Rectal smooth muscle tissue (tissue), 1 donor: ENCODE measurements around the gene ERBB4.

ENCODE experiments used
- H3K27ac ChIP-seq: one replicate; pipeline ENCODE4 v1.7.0; 2013; ENCODE audit warnings: low read depth, low read length, inconsistent platforms
- H3K27me3 ChIP-seq: one replicate; pipeline ENCODE4 v1.7.0; 2013; ENCODE audit warnings: low read length; ENCODE audit not compliant: control insufficient read depth, insufficient read depth
- H3K36me3 ChIP-seq: one replicate; pipeline ENCODE4 v1.7.0; 2013; ENCODE audit warnings: low read length; ENCODE audit not compliant: control insufficient read depth, insufficient read depth
- H3K4me1 ChIP-seq: one replicate; pipeline ENCODE4 v1.7.0; 2013; ENCODE audit warnings: low read length; ENCODE audit not compliant: control insufficient read depth, insufficient read depth
- H3K4me3 ChIP-seq: one replicate; pipeline ENCODE4 v1.7.0; 2013; ENCODE audit warnings: low read length
- H3K9ac ChIP-seq: one replicate; pipeline ENCODE4 v1.7.0; 2013; ENCODE audit warnings: low read length

ERBB4 gene

DNA sequence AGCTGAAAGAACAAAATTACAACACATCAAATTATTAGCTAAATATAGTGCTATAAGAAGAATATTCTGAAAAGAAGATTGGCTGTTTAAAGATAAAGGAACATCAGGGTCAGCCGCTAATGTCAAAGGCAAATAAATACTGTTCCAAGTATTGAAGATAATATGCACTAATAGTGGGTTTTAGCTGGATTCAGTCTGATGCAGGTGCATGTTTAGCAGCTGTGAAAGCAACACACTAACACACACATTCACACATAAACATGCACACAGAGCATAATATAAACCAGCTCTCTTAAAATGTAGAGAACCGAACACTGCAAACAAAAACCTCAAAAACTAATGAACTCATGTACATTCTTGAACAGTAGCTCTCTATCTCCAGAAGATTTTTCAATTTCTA, 634.6 kb downstream of the ERBB4 start:
- H3K4me3 ChIP-seq: no peak overlapping the region
- H3K27ac ChIP-seq: no peak overlapping the region

DNA sequence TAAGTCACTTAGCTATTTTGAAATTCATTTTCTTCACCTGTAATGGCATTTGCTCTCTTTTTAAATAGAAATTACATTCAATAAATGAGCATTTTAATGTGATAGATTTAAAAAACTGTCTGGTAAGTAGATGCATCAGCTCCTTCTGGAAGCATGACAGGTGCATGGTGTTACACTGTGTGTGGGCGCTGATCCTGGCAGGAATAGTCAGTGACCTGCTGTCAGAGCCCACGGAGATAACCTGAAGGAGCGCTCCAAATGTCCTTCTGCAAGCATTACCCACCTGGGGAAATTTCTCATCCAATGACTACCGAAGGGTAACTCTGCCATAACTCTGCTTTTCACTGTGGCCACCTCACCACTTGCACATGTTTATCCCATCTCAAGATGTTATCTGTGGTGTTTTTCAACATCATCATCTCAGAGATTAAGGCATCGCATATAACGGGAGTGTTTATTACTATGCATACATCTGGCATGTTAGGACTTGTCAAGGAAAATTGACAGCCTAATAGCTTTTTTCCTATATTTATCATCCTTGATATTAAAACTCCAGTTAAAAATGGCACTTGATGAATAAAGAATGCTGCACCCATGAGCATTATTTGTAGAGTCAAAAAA, 637.3 kb downstream of the ERBB4 start:
- no peaks in the 10 kb centered on the region for H3K4me1 ChIP-seq
- no peak overlapping the region for H3K4me3 ChIP-seq
- no peaks in the 10 kb centered on the region for H3K36me3 ChIP-seq
- H3K9ac ChIP-seq: no peak overlapping the region
- no peak overlapping the region for H3K27ac ChIP-seq
- no peaks in the 10 kb centered on the region for H3K27me3 ChIP-seq

More for the DNA sequence above, 634.6 kb downstream of the ERBB4 start:
- H3K4me1 ChIP-seq: no peaks in the 10 kb centered on the region
- H3K27me3 ChIP-seq: no peaks in the 10 kb centered on the region
- H3K9ac ChIP-seq: no peak overlapping the region
- H3K36me3 ChIP-seq: no peaks in the 10 kb centered on the region

DNA sequence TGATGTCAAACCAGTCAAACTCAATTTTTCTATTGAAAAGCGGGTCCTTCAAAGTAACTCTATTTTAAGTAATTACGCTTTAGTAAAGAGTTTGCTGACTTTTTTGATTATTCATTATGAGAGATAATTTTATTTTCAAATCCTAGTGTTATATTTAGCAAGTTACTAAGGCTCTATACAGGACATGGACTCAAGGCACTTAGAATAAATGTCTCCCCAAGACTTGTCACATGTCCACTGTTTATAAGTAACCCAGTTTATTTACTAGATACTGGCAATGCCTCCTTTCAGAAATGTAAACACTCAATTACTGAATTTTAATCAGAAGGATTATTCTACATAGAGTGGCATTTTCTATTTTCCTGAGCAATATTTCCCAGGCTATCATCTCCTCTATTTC, 638.1 kb downstream of the ERBB4 start:
- Histone ChIP-seq H3K4me3 (no peak overlapping the region), H3K27ac (no peak overlapping the region), H3K27me3 (no peaks in the 10 kb centered on the region), H3K4me1 (no peaks in the 10 kb centered on the region), H3K9ac (no peak overlapping the region), H3K36me3 (no peaks in the 10 kb centered on the region)

DNA sequence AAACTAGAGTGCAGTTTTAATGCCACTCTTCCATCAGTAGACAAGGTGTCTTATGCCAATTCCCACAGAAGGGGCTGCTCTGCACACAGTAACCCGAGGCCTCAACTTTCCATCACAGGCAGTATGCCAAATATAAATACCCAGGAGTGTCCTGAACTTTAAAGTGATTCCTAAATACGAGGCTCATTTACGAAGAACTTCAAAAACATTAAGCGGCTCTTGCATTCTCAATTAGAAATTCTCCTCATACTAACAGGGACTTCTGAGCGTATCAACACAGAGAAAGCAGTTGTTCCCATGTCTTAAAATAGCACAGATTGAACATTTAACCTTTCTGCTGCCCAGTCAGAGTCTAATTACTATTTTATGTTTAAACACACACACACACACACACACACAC, 638.6 kb downstream of the ERBB4 start:
- Histone ChIP-seq H3K4me3 (no peak overlapping the region), H3K27me3 (no peaks in the 10 kb centered on the region), H3K4me1 (no peaks in the 10 kb centered on the region), H3K36me3 (no peaks in the 10 kb centered on the region), H3K27ac (no peak overlapping the region), H3K9ac (no peak overlapping the region)

DNA sequence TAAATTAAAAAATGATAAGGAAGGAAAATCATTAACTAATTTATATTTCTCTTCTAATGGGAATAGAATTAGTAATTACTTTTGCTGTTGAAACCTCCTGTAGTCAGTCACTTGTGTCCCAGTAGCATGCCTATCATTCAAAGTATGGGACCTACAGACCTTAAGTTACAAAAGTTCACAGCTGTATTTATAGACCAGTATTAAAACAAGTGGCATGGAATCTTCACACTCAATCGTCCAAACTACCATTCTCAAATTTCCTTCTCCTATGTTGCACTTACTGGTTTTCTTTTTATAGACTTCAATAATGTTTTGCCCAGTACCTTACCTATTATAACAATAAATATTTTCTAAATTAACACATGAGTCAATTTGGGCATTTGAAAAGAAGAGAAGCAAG, 639.9 kb downstream of the ERBB4 start:
- no peaks in the 10 kb centered on the region for H3K27me3 ChIP-seq
- H3K9ac ChIP-seq: no peak overlapping the region
- H3K4me1 ChIP-seq: no peaks in the 10 kb centered on the region
- no peaks in the 10 kb centered on the region for H3K36me3 ChIP-seq
- H3K4me3 ChIP-seq: no peak overlapping the region
- H3K27ac ChIP-seq: no peak overlapping the region

DNA sequence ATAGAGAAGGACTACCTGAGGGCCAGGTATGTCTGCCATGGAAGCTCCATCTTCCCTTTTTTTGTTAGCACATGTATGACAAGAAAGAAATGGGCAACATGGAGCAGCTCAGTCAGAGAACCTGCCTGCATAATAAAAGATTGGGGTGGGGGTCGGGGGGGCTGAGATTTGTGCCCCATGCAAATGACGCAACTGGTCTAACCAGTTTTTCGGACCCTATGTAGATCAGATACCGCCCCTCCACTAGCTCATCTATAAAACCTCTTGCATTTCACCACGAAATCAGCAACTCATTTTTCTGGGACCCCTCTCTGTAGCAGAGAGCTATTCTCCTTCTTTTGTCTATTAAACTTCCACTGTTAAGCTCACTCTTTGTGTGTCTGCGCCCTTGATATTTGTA, 657.2 kb downstream of the ERBB4 start:
- Histone ChIP-seq H3K27me3 (no peaks in the 10 kb centered on the region), H3K4me3 (no peak overlapping the region), H3K27ac (no peak overlapping the region), H3K4me1 (no peaks in the 10 kb centered on the region), H3K36me3 (no peaks in the 10 kb centered on the region), H3K9ac (no peak overlapping the region)

DNA sequence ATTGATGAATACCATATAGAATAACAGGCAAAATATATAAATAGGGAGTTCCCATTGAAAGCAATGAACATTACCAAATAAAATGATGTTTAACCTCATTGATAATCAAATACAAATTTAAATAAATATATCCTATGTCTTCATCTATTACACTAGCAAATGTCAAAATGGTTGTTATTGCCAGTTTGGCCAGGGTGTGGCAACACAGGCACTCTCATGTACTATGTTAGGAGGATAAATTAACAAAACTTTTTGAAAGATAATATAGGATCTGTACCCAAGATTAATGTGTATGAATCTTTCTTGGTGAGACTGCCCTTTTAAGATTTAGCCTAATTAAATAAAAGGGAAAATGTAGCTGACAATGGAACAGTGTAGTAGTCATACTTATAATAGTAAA, 659.3 kb downstream of the ERBB4 start:
- no peak overlapping the region for H3K27ac ChIP-seq
- no peaks in the 10 kb centered on the region for H3K36me3 ChIP-seq
- no peaks in the 10 kb centered on the region for H3K27me3 ChIP-seq
- H3K4me1 ChIP-seq: no peaks in the 10 kb centered on the region
- H3K9ac ChIP-seq: no peak overlapping the region
- no peak overlapping the region for H3K4me3 ChIP-seq

DNA sequence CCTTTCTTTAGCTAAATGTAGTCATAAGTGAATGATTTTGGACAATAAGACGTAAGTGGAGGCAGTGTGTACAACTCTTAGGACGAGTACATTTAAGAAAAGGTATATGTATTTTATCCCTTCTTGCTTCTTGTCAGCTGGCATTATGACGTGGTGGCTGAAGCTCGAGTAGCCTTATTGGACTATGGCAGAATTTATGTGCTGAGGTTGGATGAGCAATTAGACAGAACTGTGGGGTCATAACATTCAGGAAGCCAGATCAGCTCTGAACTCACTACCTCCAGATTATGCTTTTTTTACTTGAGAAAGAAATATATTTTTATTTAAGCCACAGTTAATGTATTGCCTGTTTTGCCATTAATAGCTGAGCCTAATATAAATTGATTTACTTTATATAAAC, 661.5 kb downstream of the ERBB4 start:
- Histone ChIP-seq H3K9ac (no peak overlapping the region), H3K27me3 (no peaks in the 10 kb centered on the region), H3K27ac (no peak overlapping the region), H3K4me3 (no peak overlapping the region), H3K36me3 (no peaks in the 10 kb centered on the region), H3K4me1 (no peaks in the 10 kb centered on the region)

DNA sequence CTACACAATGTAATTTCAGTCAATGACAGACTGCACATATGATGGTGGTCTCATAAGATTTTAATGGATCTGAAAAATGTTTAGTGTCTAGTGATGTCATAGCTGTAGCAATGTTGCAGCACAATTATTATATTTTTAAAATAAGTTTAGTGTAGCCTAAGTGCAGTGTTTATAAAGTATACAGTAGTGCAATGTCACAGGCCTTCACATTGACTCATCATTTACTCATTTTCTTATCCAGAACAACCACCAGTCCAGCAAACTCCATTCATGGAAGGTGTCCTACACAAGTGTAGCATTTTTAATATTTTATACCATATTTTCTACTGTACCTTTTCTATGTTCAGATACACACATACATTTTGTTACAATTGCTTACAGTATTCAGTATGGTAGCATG, 663.1 kb downstream of the ERBB4 start:
- Histone ChIP-seq H3K27ac (no peak overlapping the region), H3K4me3 (no peak overlapping the region), H3K36me3 (no peaks in the 10 kb centered on the region), H3K27me3 (no peaks in the 10 kb centered on the region), H3K9ac (no peak overlapping the region), H3K4me1 (no peaks in the 10 kb centered on the region)

DNA sequence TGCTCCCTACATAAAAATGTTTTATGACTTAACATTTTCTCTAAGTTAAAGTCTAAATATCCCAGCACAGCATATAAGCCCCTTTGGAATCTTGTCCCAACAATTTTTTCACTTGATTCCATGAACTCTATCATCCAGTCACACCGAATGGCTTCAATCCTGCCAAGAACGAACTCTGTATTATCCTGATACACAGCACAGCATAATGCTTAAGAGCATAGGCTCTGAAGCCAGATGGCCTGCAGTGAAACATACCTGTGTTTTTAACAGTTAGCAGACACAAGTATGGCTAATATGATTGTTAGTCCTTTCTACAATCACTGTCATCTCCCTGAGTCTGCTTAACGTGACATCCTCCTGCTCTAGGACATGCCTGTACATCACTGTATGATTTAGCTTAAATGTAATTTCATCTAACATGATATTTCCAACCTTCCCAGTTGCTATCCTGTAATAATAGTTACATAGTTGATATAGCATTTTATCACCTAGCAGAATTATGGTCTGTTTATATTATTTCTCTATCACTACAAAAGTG, 669.5 kb downstream of the ERBB4 start:
- Histone ChIP-seq H3K27me3 (no peaks in the 10 kb centered on the region), H3K4me1 (no peaks in the 10 kb centered on the region), H3K4me3 (no peak overlapping the region), H3K27ac (no peak overlapping the region), H3K9ac (no peak overlapping the region), H3K36me3 (no peaks in the 10 kb centered on the region)

DNA sequence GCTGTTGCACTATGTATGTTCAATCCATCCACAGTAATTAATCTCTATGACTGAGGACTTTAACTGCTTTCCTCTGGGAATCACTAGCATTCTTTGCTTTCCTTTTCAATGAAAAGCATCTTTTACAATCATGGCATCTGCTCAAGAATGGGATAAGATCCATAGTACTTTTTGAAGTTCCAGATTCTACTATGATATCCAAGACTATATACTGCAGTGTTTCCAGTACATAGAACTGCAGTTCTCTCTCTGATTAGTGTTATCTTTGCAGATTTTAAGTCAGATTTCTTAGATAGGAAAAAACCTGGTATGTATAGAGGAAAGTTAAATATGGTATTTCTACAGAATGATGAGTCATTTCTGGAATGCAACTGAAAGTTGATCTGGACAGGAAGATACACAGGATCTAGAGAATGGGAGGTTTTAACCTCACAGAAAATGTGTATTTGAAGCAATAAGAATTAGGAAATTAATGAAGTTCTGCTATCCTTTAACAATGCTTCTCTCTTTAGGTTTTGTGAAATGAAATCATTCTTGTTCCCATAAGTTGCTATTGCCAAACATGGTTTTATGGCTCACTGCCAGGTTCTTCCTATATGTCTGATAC, 670.7 kb downstream of the ERBB4 start:
- Histone ChIP-seq H3K4me3 (no peak overlapping the region), H3K36me3 (no peaks in the 10 kb centered on the region), H3K9ac (no peak overlapping the region), H3K27me3 (no peaks in the 10 kb centered on the region), H3K4me1 (no peaks in the 10 kb centered on the region), H3K27ac (no peak overlapping the region)

DNA sequence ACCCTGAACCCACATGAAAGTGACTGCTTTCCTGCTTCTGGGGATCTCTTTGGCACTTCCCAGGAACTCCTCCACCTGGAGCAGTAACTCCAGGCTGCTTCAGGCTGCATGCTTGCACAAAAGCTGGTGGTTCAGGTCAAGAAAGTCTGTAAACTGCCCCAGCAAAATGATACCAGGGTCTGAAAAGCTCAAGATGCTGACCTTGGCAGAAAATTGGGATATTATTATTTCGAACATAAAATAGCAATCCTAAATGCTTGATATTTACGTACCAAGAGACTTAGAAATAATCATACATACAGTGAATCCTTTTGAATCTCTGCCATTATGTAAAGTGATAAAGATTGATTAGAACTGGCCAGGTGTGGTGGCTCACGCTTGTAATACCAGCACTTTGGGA, 674.3 kb downstream of the ERBB4 start:
- no peaks in the 10 kb centered on the region for H3K27me3 ChIP-seq
- H3K27ac ChIP-seq: no peak overlapping the region
- H3K4me1 ChIP-seq: no peaks in the 10 kb centered on the region
- H3K9ac ChIP-seq: no peak overlapping the region
- no peaks in the 10 kb centered on the region for H3K36me3 ChIP-seq
- no peak overlapping the region for H3K4me3 ChIP-seq

DNA sequence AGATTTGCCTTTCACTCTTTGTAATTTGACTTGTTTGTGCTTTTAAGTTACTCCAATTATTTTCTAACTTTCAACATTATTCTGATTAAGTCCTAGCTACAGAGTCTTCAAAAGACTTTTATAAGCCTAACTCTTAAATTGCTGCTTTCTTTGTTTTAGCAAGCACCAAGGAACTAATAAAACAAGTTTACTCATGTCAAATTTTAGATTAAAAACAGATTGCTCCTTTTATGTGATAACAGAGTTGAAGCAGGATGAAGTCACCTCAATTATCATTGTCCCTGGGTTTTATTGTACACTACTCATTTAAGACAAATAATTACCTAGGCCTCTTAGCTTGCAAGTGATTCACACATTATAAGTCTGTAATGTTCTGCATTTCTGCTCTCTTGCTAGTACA, 678.4 kb downstream of the ERBB4 start:
- no peak overlapping the region for H3K27ac ChIP-seq
- no peaks in the 10 kb centered on the region for H3K27me3 ChIP-seq
- no peaks in the 10 kb centered on the region for H3K36me3 ChIP-seq
- H3K9ac ChIP-seq: no peak overlapping the region
- no peak overlapping the region for H3K4me3 ChIP-seq
- H3K4me1 ChIP-seq: no peaks in the 10 kb centered on the region
